Glutamatergic neuron (in vitro differentiated cells): Measurements from ENCODE around the gene WNT5A. TPM values are rescaled to one million over a fixed set of nuclear protein-coding genes. Genes with fewer than 3 reads are reported as not detected.

Experiments used
- DNase-seq: peaks from one replicate; pipeline ENCODE4 v3.0.0; 2022
- H3K27ac Mint-ChIP-seq: one replicate; pipeline ENCODE4 v1.8.0; 2020; ENCODE audit warnings: mild to moderate bottlenecking, mixed read lengths, inconsistent platforms; ENCODE audit not compliant: unreplicated experiment
- H3K27me3 Mint-ChIP-seq: one replicate; pipeline ENCODE4 v1.8.0; 2020; ENCODE audit warnings: mild to moderate bottlenecking, moderate library complexity, mixed read lengths, inconsistent platforms; ENCODE audit not compliant: unreplicated experiment
- H3K36me3 Mint-ChIP-seq: one replicate; pipeline ENCODE4 v1.8.0; 2020; ENCODE audit warnings: mild to moderate bottlenecking, mixed read lengths, inconsistent platforms; ENCODE audit not compliant: unreplicated experiment
- H3K4me1 Mint-ChIP-seq: one replicate; pipeline ENCODE4 v1.8.0; 2020; ENCODE audit warnings: mild to moderate bottlenecking, low read depth, mixed read lengths, inconsistent platforms; ENCODE audit not compliant: unreplicated experiment
- H3K4me3 Mint-ChIP-seq: one replicate; pipeline ENCODE4 v1.8.0; 2020; ENCODE audit warnings: mild to moderate bottlenecking, mixed read lengths, inconsistent platforms; ENCODE audit not compliant: unreplicated experiment
- H3K9me3 Mint-ChIP-seq: one replicate; pipeline ENCODE4 v1.8.0; 2020; ENCODE audit warnings: mild to moderate bottlenecking, moderate library complexity, mixed read lengths, inconsistent platforms; ENCODE audit not compliant: unreplicated experiment
- CTCF ChIP-seq: fragments of 200-600 bp; sonication (generic); IDR thresholded peaks from one replicate; pipeline ENCODE4 v1.5.0; 2021; ENCODE audit not compliant: partially characterized antibody, unreplicated experiment
- total RNA-seq: library from RNA; stranded (reverse); fragmentation: NEBNext Ultra II Directional; extraction: Animal tissue kit (Norgen Biotek cat#: 25700); gene quantifications from one replicate; pipeline ENCODE4 v1.2.1, GENCODE V29; 2021; ENCODE audit not compliant: unreplicated experiment

The WNT5A gene
- total RNA-seq, 1 donor from 2014 or later = 0.76 TPM

- no peaks in the 10 kb centered on the region for H3K9me3 Mint-ChIP-seq
- H3K27me3 Mint-ChIP-seq = peaks cover 16% of the 10 kb centered on the region
- H3K4me3 Mint-ChIP-seq = no peak overlapping the region
- H3K36me3 Mint-ChIP-seq = no peaks in the 10 kb centered on the region
- TF ChIP-seq CTCF = no peak
- peaks cover 5% of the 10 kb centered on the region for H3K4me1 Mint-ChIP-seq
- no peak for DNase-seq
- H3K27ac Mint-ChIP-seq = no peak overlapping the region
Observed at GRCh38 chr3:55491296-55491816, 4.2 kb upstream of the WNT5A start.

- H3K27me3 Mint-ChIP-seq = peaks cover 16% of the 10 kb centered on the region
- no peak for TF ChIP-seq CTCF
- peaks cover 10% of the 10 kb centered on the region for H3K4me1 Mint-ChIP-seq
- no peak overlapping the region for H3K27ac Mint-ChIP-seq
- no peaks in the 10 kb centered on the region for H3K36me3 Mint-ChIP-seq
- no peak for DNase-seq
- no peak overlapping the region for H3K4me3 Mint-ChIP-seq
- peaks cover 3% of the 10 kb centered on the region for H3K9me3 Mint-ChIP-seq
Observed at GRCh38 chr3:55490276-55490913, 3.3 kb upstream of the WNT5A start.

- Mint-ChIP-seq H3K36me3 (no peaks in the 10 kb centered on the region), H3K27ac (no peak overlapping the region), H3K4me3 (peak overlapping the region; percentile 55), H3K4me1 (peaks cover 11% of the 10 kb centered on the region), H3K9me3 (peaks cover 5% of the 10 kb centered on the region), H3K27me3 (peaks cover 17% of the 10 kb centered on the region)
- no peak for TF ChIP-seq CTCF
- peak; percentile 50 for DNase-seq
Observed at GRCh38 chr3:55489798-55490132, 2.7 kb upstream of the WNT5A start.

GRCh38 chr3:55488398-55489055, 1.4 kb upstream of the WNT5A start:
- no peaks in the 10 kb centered on the region for H3K36me3 Mint-ChIP-seq
- no peak for DNase-seq
- peaks cover 17% of the 10 kb centered on the region for H3K4me1 Mint-ChIP-seq
- H3K4me3 Mint-ChIP-seq = peak overlapping the region; percentile 80
- no peak overlapping the region for H3K27ac Mint-ChIP-seq
- peaks cover 28% of the 10 kb centered on the region for H3K27me3 Mint-ChIP-seq
- peaks cover 8% of the 10 kb centered on the region for H3K9me3 Mint-ChIP-seq
- TF ChIP-seq CTCF = no peak
